Pancreas (tissue), 10 donors: ENCODE measurements around the gene ZBTB16. TPM values are rescaled to one million over a fixed set of nuclear protein-coding genes. Genes with fewer than 3 reads are reported as not detected.

Experiments used
- ATAC-seq, 4 donors: fragments of 200-7000 bp; cut with Tn5 transposase; one replicate each; pipeline versions ENCODE4 v1.8.0 to v1.9.1; 2020; ENCODE audit warnings: mild to moderate bottlenecking in 4 of 4, moderate library complexity in 4 of 4
- DNase-seq, 6 donors: peaks; one replicate each; pipeline ENCODE4 v3.0.0-alpha.2; 2020
- FAIRE-seq: peaks from 2 replicates; lab custom pipeline; 2012; peaks lifted over from hg19 to GRCh38; lab: Jason Lieb, UNC
- H3K27ac ChIP-seq, 4 donors: fragments of 200-600 bp; sonication (generic); 1 replicate in 3 of 4; 2 replicates in 1 of 4; pipeline versions ENCODE4 v1.5.0 to v1.8.0; 2020
- H3K27me3 ChIP-seq, 4 donors: fragments of 200-600 bp; one replicate each; pipeline ENCODE4 v1.8.0; 2021
- H3K36me3 ChIP-seq, 3 donors: fragments of 200-600 bp; sonication (generic) in 1 of 3; one replicate each; pipeline versions ENCODE4 v1.5.0 to v1.8.0; 2020 to 2021
- H3K4me1 ChIP-seq, 3 donors: fragments of 200-600 bp; one replicate each; pipeline ENCODE4 v1.8.0; 2021
- H3K4me3 ChIP-seq, 4 donors: fragments of 200-600 bp; sonication (generic) in 2 of 4; one replicate each; pipeline versions ENCODE4 v1.5.0 to v1.8.0; 2020 to 2021
- H3K9me3 ChIP-seq, 4 donors: fragments of 200-600 bp; one replicate each; pipeline ENCODE4 v1.8.0; 2021
- WGBS, 2 donors: extraction: QIAGEN DNeasy Blood & Tissue Kit; methylation state at CpG; one replicate each; pipeline ENCODE4 v1.1.7; 2013; 5-methylcytosine and 5-hydroxymethylcytosine counted together
- intact Hi-C, 3 donors: fragments of 100-400 bp; cut with DNase I; formaldehyde crosslinking; loops; one replicate each; pipeline versions ENCODE4 v1.11.1 to v1.14.2; 2022
- polyA plus RNA-seq, 2 donors: library from polyadenylated mRNA; stranded (reverse); fragments of 200-250 nt; gene quantifications; one replicate each; pipeline ENCODE4 v1.2.3, GENCODE V29; 2013
- total RNA-seq, 6 donors: library from RNA; stranded (reverse); fragmentation: NEBNext Ultra II Directional in 4 of 6; extraction: Animal tissue kit (Norgen Biotek cat#: 25700) in 4 of 6; gene quantifications; one replicate each; pipeline versions ENCODE4 v1.2.1 to v1.2.4, GENCODE V29; 2021 to 2023
- TF ChIP-seq, protein P1 (sequence below), 4 donors: fragments of 200-600 bp; sonication (generic) in 3 of 4; IDR thresholded peaks; one replicate each; pipeline versions ENCODE4 v1.5.0 to v1.8.0; 2021; ENCODE audit warnings: antibody characterized with exemption in 4 of 4
- donor health status: healthy with polysubstance abuse.
- donor health status: DM: no; HTN: no; CAD: no; lungs with moderate emphysema.
- donor health status: DM: no; HTN: no; CAD: no.
- donor health status: control.
- donor health status: control.
- donor health status: Bipolar disorder and iron deficiency.
- donor health status: DM: yes; HTN: yes; CAD: no.
- donor health status: DM: no; HTN: no; CAD: no.
- donor health status: DM: no; HTN: no; CAD: no.
- donor health status: DM: yes; HTN: yes; CAD: no.

ZBTB16 gene
- total and polyA plus RNA-seq, 8 donors = 8.1 to 76.4 (median 42.3) TPM

DNA sequence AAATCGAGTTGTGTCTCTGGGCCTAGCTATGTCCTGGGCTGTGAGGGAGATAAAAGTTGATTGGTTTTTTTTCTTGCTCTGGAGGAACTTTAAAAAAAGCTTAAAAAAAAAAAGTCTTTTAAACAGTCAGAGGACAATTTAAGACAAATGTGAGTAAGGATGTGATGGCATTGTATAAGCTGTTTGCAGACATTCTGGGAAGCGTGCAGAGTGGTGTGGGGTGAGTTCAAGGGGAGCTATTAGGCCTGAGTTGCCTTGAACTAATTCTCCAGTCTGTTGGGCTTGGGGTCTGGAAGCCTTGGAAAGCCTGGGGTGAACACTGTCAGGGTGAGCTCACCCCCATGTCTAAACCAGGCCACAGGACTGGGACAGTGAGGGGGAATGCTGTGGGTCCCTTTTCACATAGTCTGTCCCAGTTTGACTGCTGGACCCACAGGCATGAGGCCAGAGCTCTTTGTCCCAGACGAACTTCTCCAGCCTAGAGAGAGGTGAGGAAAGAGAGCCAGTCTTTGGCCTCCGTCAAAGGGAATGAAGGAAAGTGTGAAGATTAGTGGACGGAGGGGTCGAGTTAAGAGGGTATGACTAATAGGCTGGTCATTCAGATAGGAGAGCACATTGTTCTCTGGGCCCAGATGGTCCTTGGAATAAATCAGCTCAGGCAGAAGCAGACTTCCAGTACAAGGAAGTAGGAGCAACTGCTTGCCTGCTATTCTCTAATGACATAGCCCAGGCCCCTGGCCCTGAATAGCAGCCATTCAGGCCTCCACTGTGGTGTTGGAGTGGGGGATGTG is 160.2 kb downstream of the ZBTB16 start:
- Histone ChIP-seq H3K36me3 (peaks cover 0 to 6% (median 0%) of the 10 kb centered on the region in 3 donors), H3K27ac (peak overlapping the region in 2 of 4 donors; percentile 34 to 69), H3K4me1 (peaks cover 0 to 25% (median 8%) of the 10 kb centered on the region in 3 donors), H3K27me3 (no peaks in the 10 kb centered on the region), H3K9me3 (no peaks in the 10 kb centered on the region), H3K4me3 (no peak overlapping the region)
- ATAC-seq = peak; percentile 49 to 81 (median 68)
- intact Hi-C loops = no loop called here
- DNase-seq = no peak
- WGBS, 2 donors = 55 to 60% methylated on average over 6 of the region's 6 CpGs
- TF ChIP-seq, protein P1, sequence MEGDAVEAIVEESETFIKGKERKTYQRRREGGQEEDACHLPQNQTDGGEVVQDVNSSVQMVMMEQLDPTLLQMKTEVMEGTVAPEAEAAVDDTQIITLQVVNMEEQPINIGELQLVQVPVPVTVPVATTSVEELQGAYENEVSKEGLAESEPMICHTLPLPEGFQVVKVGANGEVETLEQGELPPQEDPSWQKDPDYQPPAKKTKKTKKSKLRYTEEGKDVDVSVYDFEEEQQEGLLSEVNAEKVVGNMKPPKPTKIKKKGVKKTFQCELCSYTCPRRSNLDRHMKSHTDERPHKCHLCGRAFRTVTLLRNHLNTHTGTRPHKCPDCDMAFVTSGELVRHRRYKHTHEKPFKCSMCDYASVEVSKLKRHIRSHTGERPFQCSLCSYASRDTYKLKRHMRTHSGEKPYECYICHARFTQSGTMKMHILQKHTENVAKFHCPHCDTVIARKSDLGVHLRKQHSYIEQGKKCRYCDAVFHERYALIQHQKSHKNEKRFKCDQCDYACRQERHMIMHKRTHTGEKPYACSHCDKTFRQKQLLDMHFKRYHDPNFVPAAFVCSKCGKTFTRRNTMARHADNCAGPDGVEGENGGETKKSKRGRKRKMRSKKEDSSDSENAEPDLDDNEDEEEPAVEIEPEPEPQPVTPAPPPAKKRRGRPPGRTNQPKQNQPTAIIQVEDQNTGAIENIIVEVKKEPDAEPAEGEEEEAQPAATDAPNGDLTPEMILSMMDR (IDR thresholded peaks at IDR 0.05) = no peak
- no peak for FAIRE-seq

DNA sequence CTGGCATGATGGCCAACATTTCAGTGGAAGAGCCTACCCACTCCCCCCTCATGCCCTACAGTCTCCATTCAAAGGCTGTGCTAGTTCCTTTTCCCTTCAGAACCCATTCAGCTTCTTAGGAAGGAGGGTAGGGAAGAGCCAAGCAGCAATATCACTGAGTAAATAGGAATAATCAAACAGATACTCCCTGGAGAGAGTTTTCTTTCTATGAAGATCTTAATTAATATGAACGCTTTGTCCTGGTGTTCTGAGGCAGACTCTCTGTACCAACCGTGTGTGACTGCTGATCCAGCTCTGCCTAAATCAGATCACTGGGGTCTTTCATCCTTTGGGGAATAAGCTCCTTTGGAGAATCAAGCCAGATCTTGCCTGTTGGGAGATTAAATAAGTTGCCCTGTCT is 161.5 kb downstream of the ZBTB16 start:
- Histone ChIP-seq H3K27ac (no peak overlapping the region), H3K4me1 (peaks cover 0 to 18% (median 4%) of the 10 kb centered on the region in 3 donors), H3K9me3 (no peaks in the 10 kb centered on the region), H3K27me3 (no peaks in the 10 kb centered on the region), H3K36me3 (peaks cover 0 to 6% (median 0%) of the 10 kb centered on the region in 3 donors), H3K4me3 (no peak overlapping the region)
- ATAC-seq = no peak
- intact Hi-C loops = no loop called here
- 87 to 92% methylated on average over 2 of the region's 2 CpGs for WGBS, 2 donors
- no peak for FAIRE-seq
- no peak for DNase-seq
- TF ChIP-seq, protein P1 (IDR thresholded peaks at IDR 0.05) = no peak

DNA sequence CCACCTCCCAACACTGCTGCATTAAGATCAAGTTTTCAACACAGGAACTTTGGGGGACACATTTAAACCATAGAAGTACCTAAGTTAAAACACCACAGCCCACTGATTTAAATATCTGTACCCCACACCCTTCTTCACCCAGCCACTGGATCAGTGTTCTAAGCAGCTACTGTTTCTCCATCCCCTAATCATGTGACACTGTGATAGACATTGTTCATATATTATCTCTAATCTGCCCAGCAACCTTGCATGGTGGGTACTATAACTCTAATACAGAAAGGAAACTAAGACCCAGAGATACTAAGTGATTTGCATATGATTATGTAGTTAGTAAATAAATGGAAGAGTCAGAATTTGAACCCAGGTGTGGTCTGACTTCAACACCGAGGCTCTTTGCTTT is 166.2 kb downstream of the ZBTB16 start:
- Histone ChIP-seq H3K9me3 (no peaks in the 10 kb centered on the region), H3K36me3 (peaks cover 0 to 6% (median 0%) of the 10 kb centered on the region in 3 donors), H3K27ac (no peak overlapping the region), H3K4me3 (no peak overlapping the region), H3K4me1 (no peaks in the 10 kb centered on the region), H3K27me3 (no peaks in the 10 kb centered on the region)
- DNase-seq = no peak
- WGBS, 2 donors = 93 to 95% methylated on average over 1 of the region's 1 CpG
- intact Hi-C loops = no loop called here
- TF ChIP-seq, protein P1 (IDR thresholded peaks at IDR 0.05) = no peak
- ATAC-seq = no peak
- no peak for FAIRE-seq

DNA sequence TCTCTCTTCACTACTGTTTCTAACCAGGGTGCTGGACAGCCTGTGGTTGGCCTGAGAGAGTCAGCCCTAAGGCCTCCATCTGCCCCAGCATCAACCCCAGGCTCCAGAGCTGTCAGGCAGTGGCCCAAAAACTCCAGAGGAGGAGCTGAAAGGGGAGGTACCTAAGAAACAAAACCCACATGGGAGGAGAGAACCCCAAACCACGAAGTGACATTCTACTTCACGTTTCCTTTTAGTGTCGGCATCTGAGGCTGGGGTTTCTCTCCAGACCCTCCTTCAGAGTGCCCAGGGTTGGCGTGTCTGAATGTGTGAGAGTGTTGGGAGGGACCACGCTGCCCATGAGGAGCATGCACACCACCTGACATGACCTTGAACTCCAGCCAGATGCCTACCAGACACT is 166.8 kb downstream of the ZBTB16 start:
- 67 to 82% methylated on average over 5 of the region's 5 CpGs for WGBS, 2 donors
- no peaks in the 10 kb centered on the region for H3K4me1 ChIP-seq
- peaks cover 0 to 6% (median 0%) of the 10 kb centered on the region in 3 donors for H3K36me3 ChIP-seq
- DNase-seq (no peak), FAIRE-seq (no peak), ATAC-seq (peak in 1 of 4 donors; percentile 29)
- TF ChIP-seq, protein P1 (IDR thresholded peaks at IDR 0.05) = no peak
- no peaks in the 10 kb centered on the region for H3K27me3 ChIP-seq
- H3K4me3 ChIP-seq = no peak overlapping the region
- H3K9me3 ChIP-seq = no peaks in the 10 kb centered on the region
- intact Hi-C loops = no loop called here
- H3K27ac ChIP-seq = no peak overlapping the region
